GM12892 (cell line): ENCODE measurements around the gene IL21R.

Experiments used
- POLR2A ChIP-seq: IDR thresholded peaks from 2 replicates; pipeline ENCODE4 v1.6.1; 2011; ENCODE audit warnings: low read depth, low read length, control low read depth
- POLR2AphosphoS5 ChIP-seq: IDR thresholded peaks from 2 replicates; pipeline ENCODE4 v1.6.1; 2011; ENCODE audit warnings: low read depth, low read length, control low read depth
- TAF1 ChIP-seq: IDR thresholded peaks from 2 replicates; pipeline ENCODE4 v1.6.1; 2011; ENCODE audit warnings: low read depth, mild to moderate bottlenecking, control low read depth, low read length, borderline replicate concordance

GRCh38 chr16:27447301-27447700 is 45.3 kb downstream of the IL21R start:
- TF ChIP-seq POLR2A, result no peak; the same call in 1 of the 2 replicates
- no peak for TF ChIP-seq POLR2AphosphoS5
- no peak for TF ChIP-seq TAF1
